Endothelial cell of umbilical vein (primary cell): ENCODE measurements around the gene SPIRE1. TPM values are rescaled to one million over a fixed set of nuclear protein-coding genes. Genes with fewer than 3 reads are reported as not detected.

Source experiments
- BruUV-seq: library from RNA; stranded (reverse); fragments of 400-500 nt; replicated peaks from 2 replicates; lab custom pipeline; 2021; lab: Mats Ljungman, UMichigan
- CTCF ChIA-PET: fragments of 300-600, 350-600 bp; sonication (Branson Sonifier 250); formaldehyde crosslinking; loops from one replicate; lab custom pipeline; 2021; ENCODE audit warnings: antibody characterized with exemption, inconsistent platforms; lab: Charles Lee
- POLR2A ChIA-PET: fragments of 300-600, 350-600 bp; sonication (Branson Sonifier 250); formaldehyde crosslinking; loops from one replicate; lab custom pipeline; 2021; ENCODE audit warnings: antibody characterized with exemption, inconsistent platforms; lab: Charles Lee
- DNase-seq: peaks from one replicate; pipeline ENCODE4 v3.0.0-alpha.2; 2011; ENCODE audit warnings: low read depth, low spot score
- FAIRE-seq: peaks from 2 replicates; lab custom pipeline; 2011; peaks lifted over from hg19 to GRCh38; lab: Jason Lieb, UNC
- H2AFZ ChIP-seq: 2 replicates; pipeline ENCODE4 v1.6.0; 2012; ENCODE audit warnings: low read depth, low read length, control low read depth, inconsistent platforms
- H3K27ac ChIP-seq: 2 replicates; pipeline ENCODE4 v1.5.1; 2011; ENCODE audit warnings: low read depth, mild to moderate bottlenecking, control low read depth, low read length, moderate library complexity; ENCODE audit not compliant: insufficient read depth
- H3K27me3 ChIP-seq, 2 experiments: 2 replicates each; pipeline versions ENCODE4 v1.6.0 to v1.6.1; 2011; ENCODE audit warnings: low read length in 2 of 2, mixed read lengths in 1 of 2; ENCODE audit not compliant: control insufficient read depth in 2 of 2, insufficient read depth in 2 of 2
- H3K36me3 ChIP-seq, 2 experiments: 2 replicates in 1 of 2; 3 replicates in 1 of 2; pipeline ENCODE4 v1.5.1; 2011; ENCODE audit warnings: low read length in 2 of 2, mild to moderate bottlenecking in 1 of 2, moderate library complexity in 1 of 2; ENCODE audit not compliant: control insufficient read depth in 2 of 2, insufficient read depth in 2 of 2; ENCODE audit errors: extremely low read depth in 1 of 2
- H3K4me1 ChIP-seq: 3 replicates; pipeline ENCODE4 v1.5.1; 2011; ENCODE audit warnings: mild to moderate bottlenecking, low read length; ENCODE audit not compliant: control insufficient read depth, insufficient read depth; ENCODE audit errors: extremely low read depth
- H3K4me2 ChIP-seq: 2 replicates; pipeline ENCODE4 v1.6.1; 2011; ENCODE audit warnings: low read length, control low read depth, mixed read lengths; ENCODE audit not compliant: insufficient read depth
- H3K4me3 ChIP-seq, 3 experiments: fragments of 200-600 bp in 1 of 3; sonication (generic), shearing (Covaris generic) in 1 of 3; replicated peaks in 1 of 3; 2 replicates each; pipeline ENCODE4 v1.5.1; 2011 to 2016; ENCODE audit warnings: control low read depth in 3 of 3, low read length in 3 of 3, mild to moderate bottlenecking in 2 of 3, inconsistent platforms in 1 of 3, low read depth in 1 of 3, moderate library complexity in 1 of 3; ENCODE audit not compliant: insufficient read depth in 1 of 3
- H3K79me2 ChIP-seq: 2 replicates; pipeline ENCODE4 v1.6.0; 2012; ENCODE audit warnings: low read length, inconsistent platforms; ENCODE audit not compliant: control insufficient read depth, insufficient read depth
- H3K9ac ChIP-seq: replicated peaks from 2 replicates; pipeline ENCODE3; 2011; ENCODE audit warnings: low read length, control low read depth; ENCODE audit not compliant: insufficient read depth; ENCODE audit errors: extremely low read depth
- H3K9me1 ChIP-seq: replicated peaks from 3 replicates; pipeline ENCODE4 v1.6.0; 2011; ENCODE audit warnings: mild to moderate bottlenecking, low read length; ENCODE audit not compliant: control insufficient read depth, insufficient read depth; ENCODE audit errors: extremely low read depth
- H3K9me3 ChIP-seq: replicated peaks from 2 replicates; pipeline ENCODE4 v1.5.1; 2012; ENCODE audit warnings: low read length, inconsistent platforms; ENCODE audit not compliant: control insufficient read depth, insufficient read depth
- H4K20me1 ChIP-seq: replicated peaks from 2 replicates; pipeline ENCODE3; 2011; ENCODE audit warnings: mild to moderate bottlenecking, low read length; ENCODE audit not compliant: control insufficient read depth, insufficient read depth; ENCODE audit errors: extremely low read depth
- CTCF ChIP-seq, 2 donors: IDR thresholded peaks; 1 replicate in 1 of 2; 2 replicates in 1 of 2; pipeline ENCODE4 v1.5.1; 2011; ENCODE audit warnings: low read length in 2 of 2, mild to moderate bottlenecking in 2 of 2, moderate library complexity in 2 of 2, control low read depth in 1 of 2, inconsistent platforms in 1 of 2, low read depth in 1 of 2; ENCODE audit not compliant: insufficient read depth in 1 of 2; ENCODE audit errors: extremely low read depth in 1 of 2
- EZH2 ChIP-seq: IDR thresholded peaks from 2 replicates; pipeline ENCODE4 v1.6.1; 2012; ENCODE audit warnings: borderline replicate concordance, low read depth, mild to moderate bottlenecking, moderate library complexity, low read length, inconsistent platforms; ENCODE audit not compliant: severe bottlenecking
- FOS ChIP-seq: IDR thresholded peaks from 2 replicates; pipeline ENCODE4 v1.6.1; 2011; ENCODE audit warnings: mild to moderate bottlenecking, low read length, moderate library complexity, borderline replicate concordance; ENCODE audit not compliant: insufficient read depth
- GATA2 ChIP-seq: IDR thresholded peaks from 2 replicates; pipeline ENCODE4 v1.7.0; 2011; ENCODE audit warnings: low read depth, mild to moderate bottlenecking, moderate library complexity, mixed read lengths, low read length; ENCODE audit not compliant: insufficient read length, insufficient read depth
- JUN ChIP-seq: IDR thresholded peaks from 2 replicates; pipeline ENCODE4 v1.6.1; 2011; ENCODE audit warnings: borderline replicate concordance, low read depth; ENCODE audit not compliant: insufficient read length, insufficient read depth
- MAX ChIP-seq: IDR thresholded peaks from 2 replicates; pipeline ENCODE4 v1.6.1; 2011; ENCODE audit not compliant: insufficient read depth, insufficient read length
- MYC ChIP-seq: IDR thresholded peaks from one replicate; pipeline ENCODE4 v1.6.1; 2011; ENCODE audit warnings: mild to moderate bottlenecking, low read depth, low read length
- POLR2A ChIP-seq: IDR thresholded peaks from 2 replicates; pipeline ENCODE4 v1.6.1; 2012; ENCODE audit warnings: low read depth, mild to moderate bottlenecking, control low read depth, low read length
- POLR2AphosphoS5 ChIP-seq: IDR thresholded peaks from 2 replicates; pipeline ENCODE4 v1.6.1; 2012; ENCODE audit warnings: low read depth, mild to moderate bottlenecking, control low read depth, low read length, moderate library complexity; ENCODE audit not compliant: insufficient read depth
- dilution Hi-C: fragments of 300-500 bp; cut with MboI; formaldehyde crosslinking; loops from one replicate; pipeline ENCODE4 v1.15.0; 2019; ENCODE audit warnings: low sequenced_read_pairs; ENCODE audit not compliant: extremely low pct_ligation_motif_present
- intact Hi-C: fragments of 100-400 bp; cut with micrococcal nuclease; formaldehyde crosslinking; loops from one replicate; pipeline ENCODE4 v1.10.0; 2022
- polyA plus RNA-seq, 4 experiments: library from polyadenylated mRNA; depleted of rRNA in 3 of 4; stranded (reverse) in 3 of 4; unstranded in 1 of 4; fragments of >200 nt; gene quantifications; 2 replicates each; pipeline versions ENCODE4 v1.2.1 to v1.2.3, GENCODE V29; 2011 to 2012; ENCODE audit warnings: missing spikeins in 1 of 4
- total RNA-seq: library from RNA; stranded (reverse); gene quantifications from 2 replicates; pipeline ENCODE4 v1.2.3, GENCODE V29; 2021

Gene SPIRE1
- total and polyA plus RNA-seq, 2 donors (not counting 3 experiments of a cell fraction or from before 2014, with no cell fraction given) = 13.1 to 44.0 TPM

GRCh38 chr18:12518326-12518725, 139.6 kb downstream of the SPIRE1 start:
- Histone ChIP-seq H3K79me2 (peaks cover 40% of the 10 kb centered on the region), H3K9me3 (no peaks in the 10 kb centered on the region), H3K9me1 (no peaks in the 10 kb centered on the region), H3K36me3 (no peaks in the 10 kb centered on the region), H3K4me1 (peaks cover 15% of the 10 kb centered on the region), H2AFZ (no peak overlapping the region), H3K4me3 (no peak overlapping the region), H3K4me2 (no peak overlapping the region), H4K20me1 (no peaks in the 10 kb centered on the region), H3K27me3 (no peaks in the 10 kb centered on the region), H3K9ac (no peak overlapping the region), H3K27ac (no peak overlapping the region)
- intact Hi-C loops = no loop called here
- DNase-seq (no peak), FAIRE-seq (no peak)
- TF ChIP-seq JUN (no peak), CTCF (IDR thresholded peaks at IDR 0.05; ENCODE audit: extremely low read depth in 1 of 2, insufficient read depth in 1 of 2, low read depth in 1 of 2, low read length in 2 of 2) (no peak), FOS (no peak), MYC (no peak), EZH2 (no peak), POLR2AphosphoS5 (no peak), POLR2A (no peak), MAX (no peak), GATA2 (no peak)
- ChIA-PET POLR2A (no interaction called here), CTCF (no interaction called here)
- dilution Hi-C loops = no loop called here
- BruUV-seq = no TSS peak
